Esophagus muscularis mucosa (tissue), 4 donors: ENCODE data around the gene COPS8. TPM values are rescaled to one million over a fixed set of nuclear protein-coding genes. Genes with fewer than 3 reads are reported as not detected.
A peak's percentile ranks its signal among the peaks of the same experiment; 100 is the strongest.

Experiments
- DNase-seq: peaks from one replicate; pipeline ENCODE4 v3.0.0-alpha.2; 2017; ENCODE audit errors: extremely low spot score
- H3K27ac ChIP-seq, 4 donors: fragments of 200-600 bp; sonication (generic); replicated peaks in 1 of 4; 1 replicate in 3 of 4; 2 replicates in 1 of 4; pipeline ENCODE4 v1.5.1; 2016 to 2019; ENCODE audit warnings: mild to moderate bottlenecking in 1 of 4
- H3K27me3 ChIP-seq, 4 donors: fragments of 200-600 bp; sonication (generic); one replicate each; pipeline versions ENCODE4 v1.5.1 to v1.6.0; 2016 to 2019
- H3K36me3 ChIP-seq, 4 donors: fragments of 200-600 bp; sonication (generic); one replicate each; pipeline ENCODE4 v1.5.1; 2016 to 2019
- H3K4me1 ChIP-seq, 4 donors: fragments of 200-600 bp; sonication (generic); one replicate each; pipeline ENCODE4 v1.5.1; 2016 to 2019
- H3K4me3 ChIP-seq, 4 donors: fragments of 200-600 bp; sonication (generic); 1 replicate in 2 of 4; 2 replicates in 2 of 4; pipeline ENCODE4 v1.5.1; 2016 to 2019; ENCODE audit warnings: mild to moderate bottlenecking in 4 of 4, moderate library complexity in 1 of 4
- H3K9me3 ChIP-seq, 4 donors: fragments of 200-600 bp; sonication (generic); 1 replicate in 3 of 4; 2 replicates in 1 of 4; pipeline ENCODE4 v1.5.1; 2016 to 2019
- CTCF ChIP-seq, 3 experiments: fragments of 200-600 bp in 2 of 3; fragments of 450-650 bp in 1 of 3; sonication (generic) in 2 of 3; IDR thresholded peaks; one replicate each; pipeline ENCODE4 v1.5.1; 2017 to 2019; ENCODE audit warnings: antibody characterized with exemption in 3 of 3, mild to moderate bottlenecking in 2 of 3, moderate library complexity in 1 of 3
- EP300 ChIP-seq: sonication (generic); formaldehyde crosslinking; IDR thresholded peaks from one replicate; pipeline ENCODE4 v1.6.1; 2017; ENCODE audit warnings: antibody characterized with exemption
- POLR2A ChIP-seq: fragments of 450-650 bp; IDR thresholded peaks from one replicate; pipeline ENCODE4 v1.6.1; 2017; ENCODE audit warnings: antibody characterized with exemption, moderate library complexity, mild to moderate bottlenecking, low read depth
- POLR2AphosphoS5 ChIP-seq, 2 donors: sonication (generic); formaldehyde crosslinking; IDR thresholded peaks; one replicate each; pipeline ENCODE4 v1.6.1; 2017; ENCODE audit warnings: antibody characterized with exemption in 2 of 2
- WGBS: methylation state at CpG from one replicate; pipeline ENCODE4 v1.1.5; 2018; 5-methylcytosine and 5-hydroxymethylcytosine counted together
- intact Hi-C: fragments of 100-400 bp; cut with DNase I; formaldehyde crosslinking; loops from one replicate; pipeline ENCODE4 v1.15.1; 2023
- total RNA-seq, 4 donors: library from RNA; depleted of rRNA; stranded (reverse); fragments of >200 nt; gene quantifications; one replicate each; pipeline versions ENCODE4 v1.1.0 to v1.2.1, GENCODE V29; 2016

The COPS8 gene
- total RNA-seq, 4 donors from 2014 or later, result 69.4 to 96.0 (median 82.8) TPM

- no peaks in the 10 kb centered on the region for H3K9me3 ChIP-seq
- TF ChIP-seq CTCF (IDR thresholded peaks at IDR 0.05), result no peak
- no peak for TF ChIP-seq EP300
- WGBS, result 77% methylated on average over 4 of the region's 4 CpGs
- intact Hi-C loops, result no loop called here
- DNase-seq, result no peak
- H3K4me3 ChIP-seq, result no peak overlapping the region
- H3K27ac ChIP-seq, result peak overlapping the region in 1 of 4 donors; percentile 20
- no peaks in the 10 kb centered on the region for H3K36me3 ChIP-seq
- no peaks in the 10 kb centered on the region for H3K27me3 ChIP-seq
- peaks cover 0 to 26% (median 17%) of the 10 kb centered on the region in 4 donors for H3K4me1 ChIP-seq
Observed at GRCh38 chr2:237120916-237121315, 35.2 kb downstream of the COPS8 start.

- H3K27ac ChIP-seq, result peak overlapping the region in 2 of 4 donors; percentile 20 to 28
- no peak for TF ChIP-seq POLR2A
- TF ChIP-seq POLR2AphosphoS5 (IDR thresholded peaks at IDR 0.05), result no peak
- H3K27me3 ChIP-seq, result no peaks in the 10 kb centered on the region
- no peak for DNase-seq
- 63% methylated on average over 1 of the region's 1 CpG for whole genome bisulfite sequencing
- peaks cover 0 to 30% (median 21%) of the 10 kb centered on the region in 4 donors for H3K4me1 ChIP-seq
- intact Hi-C loops, result no loop called here
- no peaks in the 10 kb centered on the region for H3K36me3 ChIP-seq
- no peaks in the 10 kb centered on the region for H3K9me3 ChIP-seq
- H3K4me3 ChIP-seq, result no peak overlapping the region
Observed at GRCh38 chr2:237121321-237121720, 35.6 kb downstream of the COPS8 start.

GRCh38 chr2:237122214-237122666 is 36.6 kb downstream of the COPS8 start:
- Histone ChIP-seq H3K27me3 (no peaks in the 10 kb centered on the region), H3K27ac (no peak overlapping the region), H3K9me3 (no peaks in the 10 kb centered on the region), H3K4me1 (peaks cover 0 to 39% (median 30%) of the 10 kb centered on the region in 4 donors), H3K4me3 (no peak overlapping the region), H3K36me3 (no peaks in the 10 kb centered on the region)
- 74% methylated on average over 8 of the region's 8 CpGs for WGBS
- DNase-seq, result no peak
- TF ChIP-seq EP300 (no peak), POLR2AphosphoS5 (IDR thresholded peaks at IDR 0.05) (peak in 1 of 2 donors; percentile 34), CTCF (IDR thresholded peaks at IDR 0.05) (peak; percentile 66 to 88 (median 77)), POLR2A (no peak)
- intact Hi-C loops, result no loop called here

- Histone ChIP-seq H3K36me3 (no peaks in the 10 kb centered on the region), H3K4me3 (no peak overlapping the region), H3K4me1 (peaks cover 6 to 37% (median 33%) of the 10 kb centered on the region in 4 donors), H3K9me3 (no peaks in the 10 kb centered on the region), H3K27ac (no peak overlapping the region), H3K27me3 (no peaks in the 10 kb centered on the region)
- TF ChIP-seq POLR2A (no peak), CTCF (IDR thresholded peaks at IDR 0.05) (no peak), POLR2AphosphoS5 (IDR thresholded peaks at IDR 0.05) (no peak), EP300 (no peak)
- 98% methylated on average over 7 of the region's 7 CpGs for WGBS
- intact Hi-C loops, result loop anchor here (5.0 kb wide), 1 partner anchor 352 kb away; no protein-coding TSS in a partner anchor
- DNase-seq, result no peak
Observed at GRCh38 chr2:237124820-237125219, 39.1 kb downstream of the COPS8 start.

- H3K27me3 ChIP-seq, result no peaks in the 10 kb centered on the region
- H3K36me3 ChIP-seq, result no peaks in the 10 kb centered on the region
- TF ChIP-seq EP300, result no peak
- TF ChIP-seq CTCF (IDR thresholded peaks at IDR 0.05), result no peak
- TF ChIP-seq POLR2A, result no peak
- TF ChIP-seq POLR2AphosphoS5 (IDR thresholded peaks at IDR 0.05), result no peak
- intact Hi-C loops, result loop anchor here (5.0 kb wide), 1 partner anchor 351 kb away; no protein-coding TSS in a partner anchor
- H3K4me1 ChIP-seq, result peaks cover 6 to 37% (median 33%) of the 10 kb centered on the region in 4 donors
- H3K27ac ChIP-seq, result peak overlapping the region; percentile 68 to 82 (median 78)
- no peaks in the 10 kb centered on the region for H3K9me3 ChIP-seq
- no peak overlapping the region for H3K4me3 ChIP-seq
- no peak for DNase-seq
- 81% methylated on average over 6 of the region's 6 CpGs for WGBS
Observed at GRCh38 chr2:237125967-237126366, 40.3 kb downstream of the COPS8 start.
